Skeletal muscle tissue (tissue), 4 donors: Measurements from ENCODE around the gene ACP4. TPM values are rescaled to one million over a fixed set of nuclear protein-coding genes. Genes with fewer than 3 reads are reported as not detected.

ENCODE experiments used
- H3K27ac ChIP-seq: one replicate; pipeline ENCODE4 v1.7.0; 2013; ENCODE audit warnings: mild to moderate bottlenecking, low read depth, low read length, inconsistent platforms
- H3K27me3 ChIP-seq, 3 donors: one replicate each; pipeline ENCODE4 v1.7.0; 2013; ENCODE audit warnings: low read length in 3 of 3; ENCODE audit not compliant: control insufficient read depth in 3 of 3, insufficient read depth in 3 of 3
- H3K36me3 ChIP-seq, 3 donors: one replicate each; pipeline ENCODE4 v1.7.0; 2013; ENCODE audit warnings: low read length in 3 of 3; ENCODE audit not compliant: control insufficient read depth in 3 of 3, insufficient read depth in 3 of 3
- H3K4me1 ChIP-seq, 3 donors: one replicate each; pipeline ENCODE4 v1.7.0; 2013; ENCODE audit warnings: low read length in 3 of 3, mild to moderate bottlenecking in 3 of 3; ENCODE audit not compliant: control insufficient read depth in 3 of 3, insufficient read depth in 3 of 3
- H3K4me3 ChIP-seq, 3 donors: one replicate each; pipeline ENCODE4 v1.7.0; 2013; ENCODE audit warnings: low read length in 3 of 3
- H3K9ac ChIP-seq, 3 donors: one replicate each; pipeline ENCODE4 v1.7.0; 2013; ENCODE audit warnings: low read length in 3 of 3, mild to moderate bottlenecking in 3 of 3, moderate library complexity in 2 of 3, low read depth in 1 of 3
- H3K9me3 ChIP-seq, 3 donors: one replicate each; pipeline ENCODE4 v1.7.0; 2013; ENCODE audit warnings: low read length in 3 of 3; ENCODE audit not compliant: control insufficient read depth in 3 of 3
- total RNA-seq: library from RNA; depleted of rRNA; stranded (reverse); fragments of >200 nt; gene quantifications from one replicate; pipeline ENCODE4 v1.2.3, GENCODE V29; 2014
- donor health status: Osteomylitis.

The ACP4 gene
- total RNA-seq, 1 donor from 2014 or later, result not detected

DNA sequence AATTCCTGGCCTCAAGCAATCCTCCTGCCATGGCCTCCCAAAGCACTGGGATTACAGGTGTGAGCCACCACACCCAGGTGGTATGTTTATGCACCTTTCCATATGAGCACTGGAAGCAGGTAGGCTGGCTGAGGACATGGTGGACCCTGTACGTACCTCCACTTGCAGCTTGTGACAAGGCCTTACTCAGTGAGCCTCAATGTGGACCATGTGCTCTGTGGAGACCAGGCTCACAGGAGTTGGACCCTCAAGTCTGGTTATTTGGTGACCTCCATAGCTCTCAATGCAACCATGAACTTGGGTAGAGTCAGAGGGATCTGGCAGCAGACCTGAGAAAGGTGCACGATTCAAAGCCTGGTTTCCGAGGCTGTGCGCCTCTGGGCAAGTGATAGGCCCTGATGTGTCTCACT lies 5.5 kb downstream of the ACP4 start:
- no peaks in the 10 kb centered on the region for H3K27me3 ChIP-seq
- H3K36me3 ChIP-seq, result peaks cover 25 to 33% (median 30%) of the 10 kb centered on the region in 3 donors
- no peak overlapping the region for H3K27ac ChIP-seq
- H3K9me3 ChIP-seq, result no peaks in the 10 kb centered on the region
- H3K9ac ChIP-seq, result no peak overlapping the region
- no peak overlapping the region for H3K4me3 ChIP-seq
- H3K4me1 ChIP-seq, result no peaks in the 10 kb centered on the region

DNA sequence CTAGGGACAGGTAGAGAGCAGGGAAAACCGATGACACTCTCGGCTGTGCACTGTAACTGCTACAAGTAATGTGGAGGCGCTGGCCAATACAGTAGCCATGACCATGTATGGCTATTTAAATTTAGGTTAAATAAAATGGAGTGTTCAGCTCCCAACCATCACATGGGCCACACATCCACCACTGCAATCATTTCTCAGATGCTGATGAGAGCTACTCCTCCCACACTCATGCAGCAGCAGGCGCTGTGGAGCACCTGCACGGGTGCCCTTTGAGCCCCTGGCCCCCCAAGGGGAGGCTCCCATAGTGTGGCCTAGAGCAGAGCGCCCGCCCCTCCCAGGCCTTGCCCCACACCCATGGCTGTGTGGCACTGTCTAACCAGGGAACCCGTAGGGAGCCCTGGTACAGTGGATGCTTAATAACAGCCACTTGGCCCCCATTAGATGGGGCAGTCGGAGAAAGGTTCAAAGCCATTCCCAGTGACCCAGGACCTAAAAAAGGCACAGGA lies 6.0 kb downstream of the ACP4 start:
- H3K9ac ChIP-seq, result no peak overlapping the region

DNA sequence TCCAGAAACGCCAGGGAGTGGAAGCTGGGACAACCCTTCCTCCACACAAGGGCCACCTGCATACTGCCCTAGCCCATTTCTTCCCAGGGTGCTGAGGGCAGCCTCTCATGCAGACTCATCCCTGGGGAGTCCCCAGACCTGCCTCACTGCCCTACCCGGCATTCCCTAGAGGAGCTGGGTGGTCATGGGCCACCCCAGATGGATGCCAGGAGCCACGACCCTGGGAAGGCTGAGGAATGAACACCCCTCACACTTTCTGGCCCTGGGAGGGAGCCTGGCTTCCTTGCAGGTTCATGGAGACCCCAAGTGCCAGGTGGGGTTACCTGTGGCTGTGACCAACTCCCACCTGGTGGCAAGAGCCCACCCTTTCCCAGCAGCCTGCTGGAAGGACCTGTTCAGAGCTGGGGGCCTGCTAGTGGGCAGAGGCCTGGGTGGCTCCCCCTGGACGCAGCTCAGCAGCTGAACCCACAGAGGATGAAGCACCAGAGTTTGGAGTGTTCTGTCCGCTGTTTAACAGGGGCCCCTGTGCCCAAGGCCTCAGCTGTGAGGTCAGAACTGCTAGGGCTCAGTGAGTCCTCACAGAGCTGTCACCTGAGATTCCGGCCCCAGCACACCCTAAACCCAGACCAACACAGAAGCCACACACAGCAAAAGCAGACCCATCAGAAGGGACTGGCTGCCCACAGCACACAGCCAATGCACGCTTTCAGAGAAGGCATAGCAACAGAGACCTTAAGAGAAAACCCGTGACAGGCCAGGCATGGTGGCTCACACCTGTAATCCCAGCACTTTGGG lies 6.6 kb downstream of the ACP4 start:
- Histone ChIP-seq H3K27ac (no peak overlapping the region), H3K4me1 (no peaks in the 10 kb centered on the region), H3K27me3 (no peaks in the 10 kb centered on the region), H3K36me3 (peaks cover 30 to 37% (median 32%) of the 10 kb centered on the region in 3 donors), H3K9me3 (no peaks in the 10 kb centered on the region), H3K9ac (no peak overlapping the region), H3K4me3 (no peak overlapping the region)

More for the DNA sequence above, 6.0 kb downstream of the ACP4 start:
- Histone ChIP-seq H3K27ac (no peak overlapping the region), H3K36me3 (peaks cover 29 to 36% (median 32%) of the 10 kb centered on the region in 3 donors), H3K4me1 (no peaks in the 10 kb centered on the region), H3K27me3 (no peaks in the 10 kb centered on the region), H3K4me3 (no peak overlapping the region), H3K9me3 (no peaks in the 10 kb centered on the region)

DNA sequence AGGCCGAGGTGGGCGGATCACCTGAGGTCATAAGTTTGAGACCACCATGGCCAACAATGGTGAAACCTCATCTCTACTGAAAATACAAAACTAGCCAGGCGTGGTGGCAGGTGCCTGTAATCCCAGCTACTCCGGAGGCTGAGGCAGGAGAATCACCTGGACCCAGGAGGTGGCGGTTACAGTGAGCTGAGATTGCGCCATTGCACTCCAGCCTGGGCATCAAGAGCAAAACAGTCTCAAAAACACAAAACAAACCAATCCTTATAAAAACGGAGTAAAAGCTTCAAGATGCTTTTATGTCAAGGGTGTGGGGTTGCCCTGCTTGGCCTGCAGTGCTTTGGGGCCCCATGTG lies 7.2 kb downstream of the ACP4 start:
- Histone ChIP-seq H3K27ac (no peak overlapping the region), H3K9me3 (no peaks in the 10 kb centered on the region), H3K9ac (no peak overlapping the region), H3K36me3 (peaks cover 35 to 40% (median 37%) of the 10 kb centered on the region in 3 donors), H3K4me1 (peaks cover 0 to 5% (median 0%) of the 10 kb centered on the region in 3 donors), H3K27me3 (no peaks in the 10 kb centered on the region), H3K4me3 (no peak overlapping the region)

DNA sequence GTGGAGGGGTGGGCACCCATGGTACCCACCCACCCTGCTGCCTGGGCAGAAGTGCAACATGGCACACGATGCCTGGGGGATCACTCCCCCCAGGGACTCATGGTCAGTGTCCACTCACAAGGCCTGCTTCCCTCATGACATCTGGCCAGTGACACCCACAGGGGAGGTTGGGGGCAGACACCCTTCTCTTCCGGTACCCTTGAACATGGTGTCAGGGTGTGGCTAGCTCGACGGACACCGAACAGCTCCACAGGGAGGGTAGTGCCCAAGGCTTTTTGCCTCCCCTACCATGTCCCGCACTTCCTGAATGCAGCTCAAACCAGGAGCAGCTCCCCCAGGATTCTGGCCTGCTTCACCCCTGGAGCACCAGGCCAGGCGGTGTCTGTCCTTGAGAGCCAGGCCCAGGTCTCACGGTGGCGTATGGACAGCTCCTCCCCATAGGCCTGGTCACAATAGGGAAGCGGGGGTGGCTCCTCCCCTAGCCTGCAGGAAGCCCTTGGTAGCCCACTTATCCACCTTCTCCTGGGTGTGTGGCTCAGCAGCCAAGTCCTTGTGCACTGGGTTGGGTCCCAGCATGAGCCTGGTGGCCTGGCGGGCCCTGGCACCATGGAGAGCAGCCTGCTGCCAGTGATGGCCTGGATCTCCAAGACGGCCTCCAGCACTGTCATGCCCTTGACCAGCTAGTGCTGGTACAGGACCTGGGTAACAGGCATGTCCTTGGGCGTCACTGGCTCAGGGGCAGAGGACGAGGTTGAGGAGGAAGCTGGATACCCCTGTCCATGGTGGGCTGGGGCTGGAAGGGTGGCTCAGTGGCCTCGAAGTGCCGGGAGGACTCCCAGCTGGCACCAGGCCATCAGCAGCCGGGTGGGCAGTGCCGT lies 7.8 kb downstream of the ACP4 start:
- H3K27ac ChIP-seq, result no peak overlapping the region
- no peak overlapping the region for H3K9ac ChIP-seq
- no peak overlapping the region for H3K4me3 ChIP-seq
- no peaks in the 10 kb centered on the region for H3K9me3 ChIP-seq
- no peaks in the 10 kb centered on the region for H3K27me3 ChIP-seq
- peaks cover 35 to 40% (median 37%) of the 10 kb centered on the region in 3 donors for H3K36me3 ChIP-seq
- peaks cover 3 to 11% (median 5%) of the 10 kb centered on the region in 3 donors for H3K4me1 ChIP-seq

DNA sequence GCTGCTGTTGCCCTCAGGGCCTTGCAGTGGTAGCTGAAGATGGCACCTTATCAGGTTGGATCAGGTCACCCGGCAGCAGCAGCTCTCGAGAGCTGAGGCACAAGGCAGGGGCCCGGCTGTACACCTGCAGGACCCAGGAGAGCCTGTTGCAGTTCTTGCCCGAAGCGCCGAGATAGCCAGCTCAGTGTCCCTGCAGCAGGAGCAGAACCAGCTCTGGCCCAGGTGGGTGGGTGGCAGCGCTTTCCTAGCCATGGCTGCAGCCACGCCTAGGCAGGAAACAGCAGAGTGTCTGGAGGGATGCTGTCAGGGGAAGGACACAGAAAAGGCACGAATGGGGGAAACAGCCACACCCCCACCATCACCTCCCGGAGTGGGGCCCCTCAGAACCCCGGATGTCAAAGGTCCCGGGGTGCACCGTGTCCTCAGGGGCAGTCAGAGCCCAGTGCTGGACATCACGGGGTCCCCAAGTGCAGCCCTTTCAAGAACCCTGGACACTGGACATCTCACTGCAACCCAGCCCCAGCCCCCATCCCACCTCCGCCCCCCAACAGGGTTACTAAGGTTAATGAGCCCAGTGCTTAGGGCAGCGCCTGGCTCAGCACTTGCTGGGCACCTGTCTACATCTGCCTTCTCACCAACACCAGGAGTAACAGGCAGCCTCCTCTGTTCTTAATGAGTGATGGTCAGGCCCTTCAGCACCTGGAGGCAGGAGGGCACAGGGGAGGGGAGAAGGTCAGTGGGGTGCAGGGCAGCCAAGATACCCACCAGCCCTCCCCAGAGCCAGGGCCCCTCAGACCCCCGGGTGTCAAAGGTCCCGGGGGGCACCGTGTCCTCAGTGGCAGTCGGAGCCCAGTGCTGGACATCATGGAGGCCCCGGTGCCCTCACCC lies 8.7 kb downstream of the ACP4 start:
- Histone ChIP-seq H3K27me3 (no peaks in the 10 kb centered on the region), H3K9ac (no peak overlapping the region), H3K4me1 (peaks cover 12 to 19% (median 14%) of the 10 kb centered on the region in 3 donors), H3K36me3 (peaks cover 35 to 40% (median 37%) of the 10 kb centered on the region in 3 donors), H3K9me3 (no peaks in the 10 kb centered on the region), H3K27ac (no peak overlapping the region), H3K4me3 (no peak overlapping the region)

DNA sequence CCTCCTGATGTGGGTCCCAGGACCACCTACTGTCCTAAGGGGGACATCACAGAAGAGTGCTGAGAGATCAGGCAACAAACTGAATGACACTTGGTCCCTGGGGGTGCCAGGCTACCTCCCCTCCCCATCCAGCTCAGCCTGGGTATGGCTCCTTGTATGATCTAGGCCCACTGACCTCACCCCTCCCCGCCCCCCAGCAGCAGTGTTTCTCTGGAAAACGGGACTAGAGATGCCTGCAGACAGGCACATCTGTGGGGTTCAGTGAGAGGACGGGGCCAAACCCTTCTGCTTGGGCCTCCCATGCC lies 9.3 kb downstream of the ACP4 start:
- peaks cover 35 to 40% (median 37%) of the 10 kb centered on the region in 3 donors for H3K36me3 ChIP-seq
- H3K27me3 ChIP-seq, result no peaks in the 10 kb centered on the region
- H3K9me3 ChIP-seq, result no peaks in the 10 kb centered on the region
- H3K9ac ChIP-seq, result no peak overlapping the region
- peaks cover 12 to 19% (median 14%) of the 10 kb centered on the region in 3 donors for H3K4me1 ChIP-seq
- H3K4me3 ChIP-seq, result no peak overlapping the region
- H3K27ac ChIP-seq, result no peak overlapping the region

DNA sequence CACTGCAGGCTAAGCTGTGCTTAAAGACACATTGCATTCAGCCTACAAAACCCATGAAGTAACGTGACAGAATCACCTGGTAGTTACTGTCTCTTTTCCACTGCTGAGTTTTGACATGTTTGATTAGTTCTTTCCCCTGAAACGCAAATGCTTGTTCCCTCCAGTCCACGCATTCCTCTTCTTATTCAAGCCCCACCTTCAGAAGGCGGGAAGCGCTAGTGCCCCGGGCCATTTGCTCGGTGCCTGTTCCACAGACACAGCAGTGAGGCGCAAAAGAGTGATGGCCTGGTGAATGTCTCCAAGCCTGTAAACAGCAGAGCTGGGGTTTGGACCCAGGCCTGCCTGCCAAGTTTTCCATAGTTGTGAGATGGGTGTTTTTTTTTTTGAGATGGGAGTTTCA lies 10.9 kb downstream of the ACP4 start:
- H3K9ac ChIP-seq, result no peak overlapping the region
- H3K27ac ChIP-seq, result no peak overlapping the region
- H3K4me1 ChIP-seq, result peaks cover 14 to 28% (median 14%) of the 10 kb centered on the region in 3 donors
- no peaks in the 10 kb centered on the region for H3K27me3 ChIP-seq
- H3K9me3 ChIP-seq, result no peaks in the 10 kb centered on the region
- H3K36me3 ChIP-seq, result peaks cover 30 to 35% (median 30%) of the 10 kb centered on the region in 3 donors
- no peak overlapping the region for H3K4me3 ChIP-seq

DNA sequence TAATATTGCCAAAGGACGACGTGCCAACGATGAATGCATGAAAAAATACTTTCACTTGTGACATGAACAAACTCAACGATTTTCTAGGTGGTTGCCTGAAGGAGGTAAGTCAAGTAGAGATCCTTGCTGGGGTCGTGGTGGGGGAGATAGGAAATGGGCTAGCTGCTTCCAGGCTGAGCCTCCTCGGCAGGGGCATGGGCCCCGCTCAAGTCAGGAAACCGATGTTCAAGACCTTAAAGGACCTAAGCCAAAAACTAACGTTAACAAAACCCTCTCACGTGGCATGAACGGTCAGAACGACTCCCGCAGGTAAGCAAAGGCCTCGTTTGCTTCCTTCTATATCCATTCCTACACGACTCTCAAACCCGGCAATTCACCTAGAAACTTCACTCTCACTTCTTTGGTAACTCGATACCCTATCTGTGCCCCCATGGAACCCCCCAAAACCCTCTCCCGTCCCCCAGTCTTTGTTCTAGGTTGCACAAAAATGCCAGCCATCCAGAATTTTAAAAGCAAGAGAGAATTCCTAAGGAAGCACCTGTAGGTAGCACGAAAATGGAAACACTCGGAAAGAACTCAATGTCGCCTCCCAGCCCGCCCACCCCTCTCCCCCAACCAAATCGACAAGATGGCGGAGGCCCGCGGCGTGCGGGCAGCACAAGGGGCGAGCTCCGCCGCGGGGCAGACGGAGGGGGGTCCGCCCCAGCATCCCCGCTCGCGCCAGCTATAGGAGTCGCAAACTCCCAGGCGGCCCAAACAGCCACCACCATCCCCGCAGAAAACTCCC lies 13.6 kb downstream of the ACP4 start:
- peak overlapping the region; percentile 85 to 94 (median 93) for H3K4me3 ChIP-seq
- H3K27me3 ChIP-seq, result no peaks in the 10 kb centered on the region
- H3K4me1 ChIP-seq, result peaks cover 14 to 32% (median 14%) of the 10 kb centered on the region in 3 donors
- peaks cover 10 to 14% (median 11%) of the 10 kb centered on the region in 3 donors for H3K36me3 ChIP-seq
- H3K27ac ChIP-seq, result peak overlapping the region; percentile 93
- peak overlapping the region; percentile 94 to 100 (median 100) for H3K9ac ChIP-seq
- no peaks in the 10 kb centered on the region for H3K9me3 ChIP-seq
